ENCODE data around the gene LSG1. TPM values are rescaled to one million over a fixed set of nuclear protein-coding genes. Genes with fewer than 3 reads are reported as not detected.

The LSG1 gene
- total RNA-seq, 2 donors from 2014 or later: 19.0 to 34.8 TPM

DNA sequence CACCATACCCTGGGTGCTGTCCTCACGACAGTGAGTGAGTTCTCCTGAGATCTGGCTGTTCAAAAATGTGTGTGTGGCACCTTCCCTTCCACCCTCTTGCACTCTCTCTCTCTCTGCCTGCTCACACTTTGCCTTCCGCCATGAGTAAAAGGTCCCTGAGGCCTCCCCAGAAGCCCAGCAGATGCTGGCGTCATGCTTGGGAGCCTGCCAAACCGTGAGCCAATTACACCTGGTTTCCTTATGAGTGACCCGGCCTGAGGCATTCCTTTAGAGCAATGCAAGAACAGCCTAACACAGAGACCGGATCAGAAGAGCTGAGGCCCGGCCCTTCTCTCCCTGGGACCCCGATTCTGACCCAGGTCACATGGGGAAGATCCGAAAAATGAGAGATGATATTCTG is 54.2 kb downstream of the LSG1 start:
- intact Hi-C loops (cut with DNase I): no loop called here
- Histone ChIP-seq H3K4me1 (no peaks in the 10 kb centered on the region), H3K27me3 (no peaks in the 10 kb centered on the region), H3K36me3 (no peaks in the 10 kb centered on the region), H3K4me3 (no peak overlapping the region), H3K9ac (ENCODE audit: low read depth in 2 of 2, low read length in 2 of 2) (no peak overlapping the region), H3K27ac (no peak overlapping the region), H3K9me3 (no peaks in the 10 kb centered on the region)
- TF ChIP-seq, protein P1, sequence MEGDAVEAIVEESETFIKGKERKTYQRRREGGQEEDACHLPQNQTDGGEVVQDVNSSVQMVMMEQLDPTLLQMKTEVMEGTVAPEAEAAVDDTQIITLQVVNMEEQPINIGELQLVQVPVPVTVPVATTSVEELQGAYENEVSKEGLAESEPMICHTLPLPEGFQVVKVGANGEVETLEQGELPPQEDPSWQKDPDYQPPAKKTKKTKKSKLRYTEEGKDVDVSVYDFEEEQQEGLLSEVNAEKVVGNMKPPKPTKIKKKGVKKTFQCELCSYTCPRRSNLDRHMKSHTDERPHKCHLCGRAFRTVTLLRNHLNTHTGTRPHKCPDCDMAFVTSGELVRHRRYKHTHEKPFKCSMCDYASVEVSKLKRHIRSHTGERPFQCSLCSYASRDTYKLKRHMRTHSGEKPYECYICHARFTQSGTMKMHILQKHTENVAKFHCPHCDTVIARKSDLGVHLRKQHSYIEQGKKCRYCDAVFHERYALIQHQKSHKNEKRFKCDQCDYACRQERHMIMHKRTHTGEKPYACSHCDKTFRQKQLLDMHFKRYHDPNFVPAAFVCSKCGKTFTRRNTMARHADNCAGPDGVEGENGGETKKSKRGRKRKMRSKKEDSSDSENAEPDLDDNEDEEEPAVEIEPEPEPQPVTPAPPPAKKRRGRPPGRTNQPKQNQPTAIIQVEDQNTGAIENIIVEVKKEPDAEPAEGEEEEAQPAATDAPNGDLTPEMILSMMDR (IDR thresholded peaks at IDR 0.05): no peak
- DNase-seq: peak; percentile 32

DNA sequence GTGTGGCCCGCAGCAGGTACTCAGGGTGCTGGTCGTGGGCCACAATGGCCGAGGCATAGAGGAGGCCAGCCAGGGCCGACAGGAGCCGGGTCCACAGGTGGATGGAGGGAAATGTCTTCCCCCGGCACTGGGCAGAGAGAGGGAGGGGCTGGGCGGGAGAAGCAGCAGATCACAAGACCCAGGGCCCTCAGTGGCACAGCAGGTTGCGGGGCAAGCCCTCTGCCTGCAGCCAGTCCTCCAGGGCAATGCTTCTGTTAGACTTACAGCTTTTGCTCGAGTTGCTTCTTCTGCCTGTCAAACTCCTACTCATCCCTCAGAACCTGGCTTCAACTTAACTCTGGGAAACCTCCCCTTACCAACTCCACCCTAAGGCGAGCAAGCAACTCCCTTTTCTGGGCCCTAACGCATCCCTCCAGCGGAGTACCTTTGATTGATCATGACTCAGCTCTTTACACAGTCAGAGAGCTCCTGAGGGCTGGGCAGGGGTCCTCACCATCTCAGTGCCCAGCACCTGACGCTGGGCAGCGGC is 54.8 kb downstream of the LSG1 start:
- Histone ChIP-seq H3K4me3 (no peak overlapping the region), H3K9me3 (no peaks in the 10 kb centered on the region), H3K27me3 (no peaks in the 10 kb centered on the region), H3K4me1 (no peaks in the 10 kb centered on the region), H3K27ac (no peak overlapping the region), H3K36me3 (no peaks in the 10 kb centered on the region), H3K9ac (ENCODE audit: low read depth in 2 of 2, low read length in 2 of 2) (no peak overlapping the region)
- TF ChIP-seq, protein P1 (IDR thresholded peaks at IDR 0.05): no peak
- intact Hi-C loops (cut with DNase I): no loop called here
- DNase-seq: no peak

DNA sequence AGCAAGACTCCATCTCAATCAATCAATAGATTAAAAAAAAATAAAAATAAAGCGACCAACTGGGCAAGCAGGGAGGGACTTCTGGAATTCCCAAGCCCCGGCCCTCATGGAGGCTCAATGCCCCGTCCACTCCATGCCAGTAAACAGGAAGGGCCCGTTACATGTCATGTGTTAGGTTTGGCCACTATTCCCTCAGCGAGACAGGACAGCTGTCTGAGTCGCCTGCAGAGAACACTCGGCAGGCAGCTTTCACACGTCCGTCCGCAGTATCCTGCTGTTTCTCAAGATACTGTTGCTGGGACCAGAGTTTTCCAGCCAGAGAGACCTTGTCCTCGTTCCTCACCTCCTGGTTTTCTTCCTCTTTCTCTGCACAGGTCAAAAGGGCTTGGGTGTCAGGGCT is 56.8 kb downstream of the LSG1 start:
- intact Hi-C loops (cut with DNase I): no loop called here

DNA sequence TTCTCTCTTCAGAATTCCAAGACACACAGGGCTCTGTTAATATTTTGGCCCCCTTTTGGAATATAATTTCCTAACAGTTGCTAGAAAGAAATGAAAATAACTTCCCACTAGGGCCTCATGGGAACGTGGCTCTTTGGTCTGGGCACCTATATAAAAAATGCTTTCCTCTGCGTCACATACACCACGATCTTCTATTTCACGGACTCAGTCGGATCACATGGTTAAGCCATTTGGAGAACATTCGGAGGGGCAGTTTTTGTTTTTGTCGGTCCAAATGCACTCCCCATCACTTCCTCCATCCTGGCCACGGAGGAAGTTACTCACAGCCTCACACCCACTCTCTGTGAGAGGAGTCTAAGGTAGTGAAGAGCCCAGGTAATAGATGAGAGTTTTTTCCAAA is 59.8 kb downstream of the LSG1 start:
- TF ChIP-seq, protein P1 (IDR thresholded peaks at IDR 0.05): no peak
- H3K4me3 ChIP-seq: no peak overlapping the region
- no peaks in the 10 kb centered on the region for H3K27me3 ChIP-seq
- H3K9me3 ChIP-seq: no peaks in the 10 kb centered on the region
- intact Hi-C loops (cut with DNase I): no loop called here
- no peak overlapping the region for H3K27ac ChIP-seq
- DNase-seq: no peak
- no peaks in the 10 kb centered on the region for H3K36me3 ChIP-seq
- H3K4me1 ChIP-seq: no peaks in the 10 kb centered on the region
- H3K9ac ChIP-seq (ENCODE audit: low read depth in 2 of 2, low read length in 2 of 2): no peak overlapping the region

More for the DNA sequence above, 56.8 kb downstream of the LSG1 start:
- H3K9me3 ChIP-seq: no peaks in the 10 kb centered on the region
- H3K27me3 ChIP-seq: no peaks in the 10 kb centered on the region
- no peak overlapping the region for H3K27ac ChIP-seq
- no peak for DNase-seq
- no peaks in the 10 kb centered on the region for H3K4me1 ChIP-seq
- no peak overlapping the region for H3K4me3 ChIP-seq
- H3K9ac ChIP-seq (ENCODE audit: low read depth in 2 of 2, low read length in 2 of 2): no peak overlapping the region
- TF ChIP-seq, protein P1 (IDR thresholded peaks at IDR 0.05): no peak
- H3K36me3 ChIP-seq: no peaks in the 10 kb centered on the region

DNA sequence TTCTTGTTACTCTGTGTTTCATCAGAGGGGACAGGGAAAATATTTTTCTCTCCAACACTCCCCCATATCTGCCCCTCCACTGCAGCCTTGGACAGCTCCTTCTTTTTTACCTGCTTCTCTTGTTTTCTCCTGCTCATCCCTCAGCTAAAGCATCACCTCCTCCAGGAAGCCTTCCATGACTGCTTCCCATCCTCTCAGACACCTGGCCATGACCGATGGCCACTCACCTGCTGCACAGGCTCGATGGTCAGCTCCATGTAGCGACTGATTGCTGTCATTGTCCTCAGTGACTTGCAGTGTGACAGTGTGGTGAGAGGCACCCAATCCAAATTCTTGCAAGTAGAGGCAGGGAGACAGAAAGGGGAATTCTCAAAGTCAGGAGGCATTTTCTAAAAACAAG is 61.3 kb downstream of the LSG1 start:
- no peak overlapping the region for H3K4me3 ChIP-seq
- TF ChIP-seq, protein P1 (IDR thresholded peaks at IDR 0.05): no peak
- intact Hi-C loops (cut with DNase I): no loop called here
- H3K27ac ChIP-seq: no peak overlapping the region
- DNase-seq: no peak
- no peaks in the 10 kb centered on the region for H3K4me1 ChIP-seq
- no peak overlapping the region for H3K9ac ChIP-seq (ENCODE audit: low read depth in 2 of 2, low read length in 2 of 2)
- no peaks in the 10 kb centered on the region for H3K9me3 ChIP-seq
- H3K27me3 ChIP-seq: no peaks in the 10 kb centered on the region
- no peaks in the 10 kb centered on the region for H3K36me3 ChIP-seq
